Measurements from ENCODE around the gene PADI1.

PADI1 gene, protein sequence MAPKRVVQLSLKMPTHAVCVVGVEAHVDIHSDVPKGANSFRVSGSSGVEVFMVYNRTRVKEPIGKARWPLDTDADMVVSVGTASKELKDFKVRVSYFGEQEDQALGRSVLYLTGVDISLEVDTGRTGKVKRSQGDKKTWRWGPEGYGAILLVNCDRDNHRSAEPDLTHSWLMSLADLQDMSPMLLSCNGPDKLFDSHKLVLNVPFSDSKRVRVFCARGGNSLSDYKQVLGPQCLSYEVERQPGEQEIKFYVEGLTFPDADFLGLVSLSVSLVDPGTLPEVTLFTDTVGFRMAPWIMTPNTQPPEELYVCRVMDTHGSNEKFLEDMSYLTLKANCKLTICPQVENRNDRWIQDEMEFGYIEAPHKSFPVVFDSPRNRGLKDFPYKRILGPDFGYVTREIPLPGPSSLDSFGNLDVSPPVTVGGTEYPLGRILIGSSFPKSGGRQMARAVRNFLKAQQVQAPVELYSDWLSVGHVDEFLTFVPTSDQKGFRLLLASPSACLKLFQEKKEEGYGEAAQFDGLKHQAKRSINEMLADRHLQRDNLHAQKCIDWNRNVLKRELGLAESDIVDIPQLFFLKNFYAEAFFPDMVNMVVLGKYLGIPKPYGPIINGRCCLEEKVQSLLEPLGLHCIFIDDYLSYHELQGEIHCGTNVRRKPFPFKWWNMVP

DNA sequence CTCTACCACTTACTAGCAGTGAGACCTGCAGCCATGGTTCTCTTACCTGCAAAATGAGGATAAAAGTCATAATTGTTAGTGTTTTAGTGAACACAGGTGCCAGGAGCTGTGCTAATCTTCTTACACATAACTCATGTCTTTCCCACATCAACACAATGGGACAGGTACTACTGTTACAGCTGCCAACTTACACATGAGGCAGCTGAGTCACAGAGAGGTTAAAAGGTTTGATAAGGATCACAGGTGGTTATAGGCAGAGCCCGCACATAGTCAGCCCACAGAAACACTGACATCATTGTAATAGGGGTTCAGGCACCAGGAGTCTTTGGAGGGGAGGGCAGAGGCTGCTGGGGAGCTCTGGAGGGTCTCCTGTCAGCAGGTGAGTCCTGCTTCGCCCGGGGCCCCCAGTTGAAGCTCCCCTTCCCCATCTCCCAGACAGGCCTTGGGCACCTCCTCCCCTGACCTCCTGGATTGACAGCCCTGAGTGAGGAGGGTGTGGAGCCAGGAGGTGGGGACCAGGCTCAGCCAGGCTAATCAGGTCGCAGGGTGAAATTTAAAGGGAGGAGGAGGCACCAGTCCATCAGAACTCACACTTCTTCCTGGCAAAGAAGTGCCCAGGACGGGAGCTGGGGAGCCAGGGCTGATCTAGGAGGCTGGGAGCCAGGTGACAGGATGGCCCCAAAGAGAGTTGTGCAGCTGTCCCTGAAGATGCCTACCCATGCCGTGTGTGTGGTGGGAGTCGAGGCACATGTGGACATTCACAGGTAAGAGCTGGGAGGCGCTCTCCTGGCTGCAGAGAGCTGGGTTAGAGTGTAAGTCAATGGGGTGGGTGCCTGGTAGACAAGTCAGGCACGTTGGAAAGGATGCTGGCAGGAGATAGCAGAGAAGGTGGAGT is at the start of gene PADI1:
Gene PADI1, plus strand, starts transcription at position 583 of the 895 bp plus-strand sequence. Its CDS starts 90 bp downstream, at position 673.
- DNase-seq: no peak

DNA sequence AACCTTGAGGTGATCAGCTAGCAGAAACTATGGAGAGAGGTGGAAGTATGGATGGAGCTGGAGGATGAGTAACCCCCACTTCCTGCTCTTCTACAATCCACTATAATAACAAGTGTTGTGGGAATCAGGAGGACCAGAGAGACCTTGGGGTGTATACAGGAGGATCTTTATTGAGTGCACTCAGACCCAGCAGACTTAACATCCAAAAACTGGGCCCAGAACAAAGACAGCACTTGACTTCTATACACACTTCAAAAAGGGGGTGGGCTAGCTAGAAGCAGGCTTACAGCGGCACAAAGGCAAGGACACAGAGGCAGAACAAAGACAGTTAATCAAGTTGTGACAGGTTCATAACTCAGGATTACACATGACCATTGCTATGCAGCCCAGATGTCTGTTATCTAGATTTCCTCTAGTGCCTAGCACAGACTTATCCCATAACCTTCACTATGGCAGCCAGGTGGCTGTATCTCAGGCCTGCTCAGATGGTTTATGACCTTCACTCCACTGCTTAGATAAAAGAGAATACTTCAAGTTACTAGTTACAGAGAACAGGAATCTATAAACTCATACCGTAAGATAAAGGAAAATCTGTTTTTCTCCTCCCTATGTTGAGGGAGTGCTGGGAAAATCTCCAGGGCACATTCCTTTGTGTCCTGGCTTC is 49.5 kb upstream of the PADI1 start:
- DNase-seq: no peak

DNA sequence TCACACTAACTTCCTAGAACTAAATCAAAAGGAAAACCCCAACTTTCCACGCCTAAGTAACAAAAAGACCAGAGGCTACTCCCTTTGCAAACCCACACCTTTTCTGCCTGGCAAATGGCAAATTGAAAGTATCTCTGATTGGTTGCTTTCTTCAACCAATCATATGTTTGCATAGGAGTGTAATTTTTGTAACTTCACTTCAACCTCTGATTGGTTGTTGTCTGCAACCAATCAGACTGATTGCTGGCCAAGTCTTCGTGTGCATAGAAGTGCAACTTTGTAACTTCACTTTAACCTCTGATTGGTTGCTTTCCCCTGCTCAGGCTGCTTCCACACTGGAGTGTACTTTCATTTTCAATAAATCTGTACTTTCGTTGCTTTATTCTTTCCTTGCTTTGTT is 48.8 kb upstream of the PADI1 start:
- DNase-seq: no peak

DNA sequence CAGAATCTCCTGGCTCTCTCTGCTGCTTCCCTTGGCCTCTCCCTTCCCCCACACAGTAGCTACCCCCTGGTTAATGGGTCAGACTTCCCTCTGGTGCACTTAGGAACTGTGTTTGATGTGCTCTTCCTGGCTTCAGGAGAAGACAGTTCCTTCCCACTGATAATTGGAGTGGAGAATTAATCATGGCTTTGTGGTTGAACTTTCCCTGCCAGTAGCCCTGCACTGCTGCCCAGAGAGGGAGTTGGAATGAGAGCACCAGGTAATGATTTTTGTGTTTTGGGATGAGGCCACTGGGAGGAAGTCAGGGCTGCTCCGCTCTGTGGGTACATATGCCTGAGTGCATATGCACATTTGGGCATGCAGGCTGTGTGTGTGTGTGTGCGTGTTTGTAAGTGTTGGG is 46.0 kb upstream of the PADI1 start:
- DNase-seq: no peak

DNA sequence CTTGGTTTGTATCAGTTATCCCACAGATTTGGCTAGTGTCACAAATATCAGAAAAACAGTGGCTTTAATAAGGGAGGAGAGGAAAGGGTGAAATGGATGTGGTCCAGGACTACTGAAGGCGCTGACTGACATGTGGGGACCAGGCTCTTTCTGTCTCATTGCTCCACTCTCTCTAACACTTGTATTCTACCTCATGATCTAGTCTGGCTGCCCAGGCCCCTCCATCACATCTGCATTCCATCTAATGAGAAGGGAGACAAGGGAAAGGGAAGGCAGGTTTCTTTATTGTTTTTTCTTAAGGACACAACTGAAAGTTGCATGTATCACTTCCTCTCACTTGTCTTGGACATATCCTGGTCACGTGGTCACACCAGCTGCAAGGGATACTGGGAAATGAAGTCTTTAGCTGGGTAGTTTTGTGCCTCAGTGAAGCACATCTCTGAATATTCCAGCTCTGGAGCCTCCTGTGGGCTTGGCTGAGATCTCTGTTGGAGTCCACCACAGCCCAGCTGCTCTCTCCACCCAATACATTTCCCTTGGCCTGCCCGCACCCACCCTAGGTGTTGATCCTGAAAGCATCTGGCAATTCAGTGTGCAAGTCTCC is 43.7 kb upstream of the PADI1 start:
- no peak for DNase-seq

DNA sequence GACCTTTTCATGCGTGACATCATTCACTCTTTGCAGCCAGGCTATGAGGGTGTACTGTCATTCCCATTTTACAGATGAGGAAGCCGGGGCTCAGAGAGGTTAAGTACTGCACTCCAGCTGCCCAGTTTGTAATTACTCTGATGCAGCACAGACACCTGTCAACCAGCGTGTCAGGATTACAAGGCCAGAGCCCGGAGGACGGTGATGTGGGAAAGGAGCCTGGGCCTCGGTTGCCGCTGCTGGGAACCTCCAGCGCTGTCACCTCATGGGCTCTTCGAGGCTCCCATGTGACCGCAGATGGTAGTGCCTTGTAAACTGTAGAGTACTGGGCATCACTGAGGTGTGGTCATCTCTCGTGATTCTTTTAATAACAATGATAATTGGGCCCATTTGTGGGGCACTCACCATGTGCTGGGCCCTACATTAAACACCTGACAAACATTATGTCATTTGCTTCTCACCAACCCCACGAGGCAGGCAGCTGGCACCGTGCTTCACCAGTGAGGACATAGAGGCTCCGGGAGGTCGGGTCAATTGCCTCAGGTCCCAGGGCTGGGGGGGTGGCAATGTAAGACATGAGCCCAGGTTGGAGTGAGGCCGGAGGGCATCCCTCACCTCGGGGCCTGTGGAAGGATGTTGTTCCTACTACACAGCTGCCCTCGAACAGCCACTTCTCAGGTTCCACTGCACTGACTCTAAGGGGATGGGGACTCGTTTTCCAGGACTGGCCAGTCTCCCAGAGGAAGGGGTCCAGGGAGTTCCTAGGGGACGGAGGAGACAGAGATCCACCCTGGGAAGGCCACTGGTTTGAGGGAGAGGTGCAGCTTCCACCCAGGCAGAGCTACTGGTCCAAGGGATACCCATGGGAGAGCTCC is 42.8 kb upstream of the PADI1 start:
- no peak for DNase-seq

DNA sequence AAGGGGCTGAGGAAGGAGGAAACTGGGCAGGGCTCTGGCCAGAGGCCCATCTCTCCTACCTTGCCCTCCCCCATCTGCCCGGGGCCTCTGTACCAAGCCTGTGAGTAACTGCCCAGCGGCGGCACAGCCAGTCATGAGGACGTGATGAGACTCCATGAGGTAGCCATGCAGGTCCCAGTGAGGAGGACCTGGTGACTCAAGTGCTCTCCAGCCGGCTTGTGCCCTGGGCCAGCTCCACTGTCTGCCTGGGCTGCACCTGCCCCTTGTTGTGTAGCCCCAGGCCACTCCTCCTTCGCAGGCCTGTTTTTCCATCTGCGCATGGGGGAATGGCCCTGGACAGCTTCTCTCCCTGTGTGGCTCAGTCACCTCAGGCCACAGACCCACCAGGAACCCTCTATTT is 42.0 kb upstream of the PADI1 start:
- DNase-seq: no peak

DNA sequence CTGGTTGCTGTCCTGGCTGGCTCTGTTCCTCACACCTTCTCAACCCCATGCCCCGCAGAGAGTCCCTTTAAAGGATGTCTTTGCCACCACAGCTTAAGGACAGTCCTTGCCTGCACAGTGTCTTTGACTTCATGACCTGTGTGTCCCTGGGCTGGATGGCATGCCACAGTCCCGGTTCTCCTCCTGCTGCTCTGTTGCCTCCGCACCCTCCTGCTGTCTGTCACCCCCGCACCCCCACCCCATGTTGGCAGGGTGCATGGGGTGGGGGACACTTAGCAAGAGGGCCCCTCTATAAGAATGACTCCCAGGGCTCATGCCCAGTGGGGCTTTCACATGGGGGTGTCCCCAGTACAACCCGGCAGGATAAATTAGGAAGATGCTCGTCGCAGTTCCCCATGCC is 41.6 kb upstream of the PADI1 start:
- no peak for DNase-seq

DNA sequence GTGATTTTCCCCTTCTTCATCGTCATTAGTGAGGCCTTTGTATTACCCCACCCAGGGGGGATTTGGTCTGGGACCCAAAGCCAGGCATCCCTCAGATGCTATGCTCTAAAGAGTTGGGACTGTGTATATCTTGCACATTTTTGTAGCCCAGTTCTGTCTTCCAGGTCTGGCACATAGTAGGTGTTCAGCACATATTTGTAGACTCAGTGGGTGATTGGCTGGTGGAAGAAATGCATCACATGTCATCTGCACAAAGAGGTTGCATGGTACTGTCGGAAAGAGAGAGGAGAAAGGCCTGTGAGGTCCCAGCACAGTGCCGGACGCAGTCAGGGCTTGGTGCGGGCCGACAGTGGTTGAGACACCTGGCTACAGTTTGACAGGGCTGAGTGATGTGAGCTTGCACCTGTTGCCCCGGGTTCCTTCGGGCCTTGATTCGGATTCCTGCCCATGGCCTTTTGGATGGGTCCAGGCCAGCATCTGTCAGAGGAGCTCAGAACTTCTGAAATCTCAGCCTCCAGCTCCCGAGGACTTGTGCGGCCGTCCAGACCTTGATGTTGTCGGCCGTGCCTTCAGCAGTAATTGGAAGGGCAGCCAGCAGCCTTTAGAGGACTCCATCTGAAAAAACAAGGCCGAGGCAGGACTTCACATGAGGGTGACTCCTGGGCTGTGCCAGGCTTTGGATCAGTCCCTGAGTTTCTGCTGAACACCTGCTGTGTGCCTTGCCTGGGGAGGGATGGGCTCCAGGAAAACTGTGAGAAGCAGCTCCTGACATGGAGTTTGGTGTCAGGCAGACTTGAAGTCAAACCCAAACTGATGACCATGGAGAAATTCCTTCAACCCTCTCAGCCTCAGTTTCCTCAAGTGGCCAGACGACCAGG is 40.9 kb upstream of the PADI1 start:
- no peak for DNase-seq

DNA sequence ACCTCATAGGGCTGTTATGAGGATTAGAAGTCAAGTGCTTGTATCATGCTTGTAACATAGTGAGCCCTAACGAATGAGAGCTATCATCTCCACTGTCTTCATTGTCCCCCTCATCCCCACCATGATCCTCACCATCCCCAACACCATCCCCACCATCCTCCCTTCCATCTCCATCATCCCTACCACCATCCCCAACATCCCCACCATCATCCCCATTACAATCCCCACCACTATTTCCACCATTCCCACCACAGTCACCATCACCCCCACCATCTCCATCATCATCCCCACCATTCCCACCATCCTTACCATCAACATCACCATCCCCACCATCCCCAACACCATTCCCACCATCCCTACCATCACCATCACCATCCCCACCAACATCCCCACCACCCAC is 39.1 kb upstream of the PADI1 start:
- no peak for DNase-seq

DNA sequence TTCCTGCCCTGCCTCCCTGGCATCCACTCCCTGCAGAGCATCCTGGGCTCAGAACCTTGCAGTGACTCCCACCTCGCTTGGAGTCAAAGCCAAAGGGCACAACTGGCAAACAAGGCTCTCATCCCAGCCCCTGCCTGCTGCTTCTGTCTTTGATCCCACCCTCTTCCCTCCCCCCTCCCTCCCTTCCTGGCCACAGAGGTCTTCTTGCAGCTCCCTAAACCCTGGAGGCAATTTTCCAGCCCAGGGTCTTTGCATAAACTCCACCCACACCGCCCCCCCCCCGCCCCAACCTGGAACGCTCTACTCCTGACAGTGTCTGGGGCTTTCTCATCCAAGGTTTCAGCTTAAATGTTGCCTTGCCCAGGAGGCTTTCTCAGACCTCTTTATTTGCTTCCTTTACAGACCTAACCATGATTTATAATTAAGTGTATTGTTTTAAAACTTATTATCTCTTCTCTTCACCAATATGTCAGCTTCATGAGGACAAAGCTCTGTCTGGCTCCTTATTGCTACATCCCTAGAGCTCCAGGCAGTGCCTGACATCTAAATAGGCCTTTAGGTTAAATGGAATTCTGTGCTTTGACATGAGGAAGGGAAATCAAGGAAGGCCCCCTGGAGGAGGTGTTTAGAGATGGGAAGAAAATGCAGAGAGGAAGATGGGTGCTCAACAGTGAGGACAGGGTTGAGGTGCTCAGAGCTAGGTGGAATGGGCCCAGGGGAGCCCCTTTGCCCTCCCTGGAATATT is 37.7 kb upstream of the PADI1 start:
- no peak for DNase-seq

DNA sequence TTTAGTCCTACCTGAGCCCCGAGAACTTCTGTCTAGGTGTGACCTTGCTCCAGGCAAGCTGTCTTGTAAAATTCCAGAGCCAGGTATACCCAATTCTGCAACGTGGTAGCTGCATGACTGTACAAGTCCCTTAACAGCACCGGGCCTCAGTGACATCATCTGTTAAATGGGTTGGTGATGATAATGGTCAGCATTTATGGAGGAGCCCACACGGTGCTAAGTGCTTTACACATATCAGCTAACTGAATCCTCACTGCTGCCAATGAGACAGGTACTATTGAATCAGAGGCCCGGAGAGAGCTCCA is 37.2 kb upstream of the PADI1 start:
- no peak for DNase-seq

DNA sequence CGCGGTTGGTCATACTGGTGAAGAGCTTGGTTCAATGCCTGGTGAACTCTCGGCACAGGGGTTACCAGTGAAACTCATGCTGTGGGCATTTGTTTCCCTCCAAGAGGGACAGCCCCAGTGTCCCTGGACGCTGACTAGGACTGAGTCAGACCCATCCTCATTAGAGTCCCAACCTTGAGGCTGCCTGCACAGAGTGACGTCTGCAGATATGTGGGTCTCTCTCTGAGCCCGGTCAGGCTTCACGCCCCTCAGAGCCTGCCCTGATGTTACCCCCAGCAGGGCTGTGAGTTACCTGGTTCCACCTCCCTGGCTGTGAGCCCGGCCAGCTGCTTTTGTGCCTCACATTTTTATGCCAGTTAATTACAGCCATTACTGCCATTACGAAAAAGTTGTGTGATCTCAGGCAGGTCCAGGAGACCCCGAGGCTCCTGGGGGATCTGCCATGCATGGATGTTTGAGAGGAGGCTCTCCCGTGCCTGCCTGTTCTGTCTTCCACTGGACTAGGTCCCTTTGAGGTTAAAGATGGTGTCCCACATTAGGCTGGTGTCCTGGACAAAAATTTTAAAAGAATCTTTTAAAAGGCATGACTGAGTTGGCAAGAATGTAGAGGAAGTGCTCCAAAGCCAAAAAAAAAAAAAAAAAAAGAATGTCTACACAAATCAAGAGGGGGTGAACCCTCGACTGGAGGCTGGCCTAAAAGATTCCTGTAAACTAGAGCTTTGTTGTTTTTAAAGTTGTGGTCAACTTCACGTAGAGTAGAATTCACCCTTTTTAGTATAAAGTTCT is 36.6 kb upstream of the PADI1 start:
- DNase-seq: no peak

DNA sequence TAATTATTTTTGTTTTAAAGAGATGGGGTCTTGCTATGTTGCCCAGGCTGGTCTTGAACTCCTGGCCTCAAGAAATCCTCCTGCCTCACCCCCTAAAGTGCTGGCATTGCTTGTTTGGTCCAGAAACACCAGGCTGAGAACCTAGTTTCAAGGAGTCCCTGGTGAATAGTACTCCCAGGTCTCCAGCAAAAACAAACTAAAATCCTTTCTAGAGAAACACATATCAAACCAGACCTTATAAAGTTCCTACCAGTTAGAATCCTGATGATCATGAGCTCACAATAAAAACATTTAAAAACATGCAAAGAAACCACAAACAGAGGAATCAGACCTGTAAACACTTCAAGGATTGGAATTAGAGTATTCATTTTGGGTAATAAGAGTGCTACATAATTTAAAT is 34.4 kb upstream of the PADI1 start:
- DNase-seq: no peak

DNA sequence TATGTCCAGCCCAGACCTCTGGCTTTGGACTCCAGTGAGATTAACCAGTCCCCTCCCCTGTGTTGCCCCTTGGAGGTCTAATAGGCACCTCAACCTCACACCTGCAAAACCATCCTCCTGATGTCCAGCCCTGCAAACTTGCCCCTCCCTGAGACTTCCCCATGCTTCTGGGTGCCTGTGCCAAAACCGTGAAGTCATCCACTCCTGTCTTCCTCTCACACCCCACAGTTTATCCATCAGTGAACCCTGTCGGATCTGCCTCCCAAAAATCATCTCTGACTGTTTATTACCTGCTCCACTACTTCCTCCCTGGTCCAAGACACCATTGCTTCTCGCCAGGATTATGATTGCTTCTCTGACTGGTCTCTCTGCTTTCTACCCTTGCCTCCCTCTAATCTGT is 31.7 kb upstream of the PADI1 start:
- no peak for DNase-seq

DNA sequence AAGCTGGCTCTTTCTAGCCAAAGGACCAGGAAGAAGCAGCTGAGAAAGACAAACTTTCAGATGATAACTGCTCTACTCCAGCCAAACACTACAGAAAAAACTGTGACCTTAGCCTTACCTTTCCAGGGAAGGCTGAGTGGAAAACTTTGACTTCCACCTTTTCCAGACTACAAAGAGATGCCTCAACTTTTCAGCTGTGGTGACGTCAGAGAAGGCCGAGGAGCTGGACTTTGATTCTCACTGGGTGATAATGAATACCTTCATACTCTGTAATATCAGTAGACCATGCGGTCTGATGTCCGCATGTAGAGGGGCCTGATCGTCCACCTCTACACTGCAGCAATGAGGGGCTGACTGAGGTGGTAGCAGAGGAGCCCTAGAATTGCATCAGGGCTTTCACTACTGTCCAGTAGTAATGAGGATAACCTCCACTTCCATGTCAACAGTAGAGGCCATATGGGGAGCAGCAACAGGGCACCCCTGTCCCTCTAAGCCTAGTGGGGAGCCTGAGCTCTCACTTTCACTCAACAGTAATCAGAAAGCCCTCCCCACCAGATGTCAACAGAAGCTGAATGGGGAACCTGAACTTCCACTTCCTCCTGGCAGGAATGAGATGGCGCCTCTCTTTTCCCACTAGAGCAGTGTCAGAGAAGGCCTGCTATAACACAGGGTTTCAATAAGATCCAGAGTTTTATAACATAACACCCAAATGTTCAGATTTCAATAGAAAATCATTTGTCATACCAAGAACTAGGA is 28.4 kb upstream of the PADI1 start:
- no peak for DNase-seq

DNA sequence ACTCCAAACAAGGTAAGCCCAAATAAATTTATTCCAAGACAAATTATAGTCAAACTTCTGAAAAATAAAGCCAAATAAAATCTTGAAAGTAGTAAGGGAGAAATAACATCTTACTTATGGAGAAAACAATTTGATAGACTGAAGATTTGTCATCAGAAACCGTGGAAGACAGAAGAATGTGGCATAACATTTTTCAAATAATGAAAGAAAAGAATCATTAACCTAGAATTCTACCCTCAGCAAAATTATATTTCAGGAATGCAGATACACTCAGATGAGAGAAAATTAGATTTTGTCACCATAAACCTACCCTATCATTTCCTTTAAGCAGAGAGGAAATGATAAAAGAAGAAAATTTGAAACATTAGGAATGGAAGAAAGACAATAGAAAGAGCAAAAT is 27.3 kb upstream of the PADI1 start:
- no peak for DNase-seq

Data from nucleus accumbens (tissue), 56 donors.